Smooth muscle cell (in vitro differentiated cells): ENCODE results near the gene CDK18. TPM values are rescaled to one million over a fixed set of nuclear protein-coding genes. Genes with fewer than 3 reads are reported as not detected.

Experiments
- DNase-seq: peaks from one replicate; lab custom pipeline; 2025; ENCODE audit not compliant: unreplicated experiment; lab: John Stamatoyannopoulos, UW
- H2AFZ ChIP-seq: fragments of 200-600 bp; sonication (generic); 2 replicates; pipeline ENCODE4 v1.6.0; 2016; ENCODE audit warnings: antibody characterized with exemption, low read depth, mild to moderate bottlenecking
- H3F3A ChIP-seq: fragments of 200-600 bp; sonication (generic); 2 replicates; pipeline ENCODE4 v1.6.0; 2017; ENCODE audit warnings: antibody characterized with exemption, low read depth
- H3K27ac ChIP-seq: fragments of 200-600 bp; sonication (generic); 2 replicates; pipeline ENCODE4 v1.5.1; 2016; ENCODE audit warnings: low read depth, mild to moderate bottlenecking
- H3K27me3 ChIP-seq: fragments of 200-600 bp; sonication (generic); 2 replicates; pipeline ENCODE4 v1.6.1; 2016; ENCODE audit warnings: low read depth, mild to moderate bottlenecking
- H3K36me3 ChIP-seq: fragments of 200-600 bp; sonication (generic); 2 replicates; pipeline ENCODE4 v1.5.1; 2016; ENCODE audit warnings: low read depth
- H3K4me1 ChIP-seq: fragments of 200-600 bp; sonication (generic); 2 replicates; pipeline ENCODE4 v1.5.1; 2016; ENCODE audit warnings: low read depth
- H3K4me2 ChIP-seq: fragments of 200-600 bp; sonication (generic); 2 replicates; pipeline ENCODE4 v1.6.0; 2016; ENCODE audit warnings: mild to moderate bottlenecking
- H3K4me3 ChIP-seq: fragments of 200-600 bp; sonication (generic); 2 replicates; pipeline ENCODE4 v1.5.1; 2016; ENCODE audit warnings: mild to moderate bottlenecking
- H3K79me2 ChIP-seq: fragments of 200-600 bp; sonication (generic); 2 replicates; pipeline ENCODE4 v1.6.0; 2016; ENCODE audit warnings: low read depth, mild to moderate bottlenecking
- H3K9ac ChIP-seq: fragments of 200-600 bp; sonication (generic); 2 replicates; pipeline ENCODE4 v1.6.0; 2016; ENCODE audit warnings: low read depth
- H3K9me3 ChIP-seq: fragments of 200-600 bp; sonication (generic); replicated peaks from 2 replicates; pipeline ENCODE4 v1.5.1; 2016; ENCODE audit warnings: low read depth
- H4K20me1 ChIP-seq: fragments of 200-600 bp; sonication (generic); 2 replicates; pipeline ENCODE4 v1.6.0; 2016; ENCODE audit warnings: low read depth
- CTCF ChIP-seq: fragments of 200-600 bp; sonication (generic); IDR thresholded peaks from 2 replicates; pipeline ENCODE4 v1.5.1; 2017; ENCODE audit warnings: borderline replicate concordance, mild to moderate bottlenecking, antibody characterized with exemption; ENCODE audit not compliant: insufficient read depth, poor library complexity, severe bottlenecking
- WGBS: methylation state at CpG from one replicate; pipeline ENCODE4 v1.1.7; 2016; ENCODE audit warnings: low lambda C conversion rate; 5-methylcytosine and 5-hydroxymethylcytosine counted together
- polyA plus RNA-seq: library from polyadenylated mRNA; unstranded; fragments of >200 nt; fragmentation: Nextera tagmentation; extraction: Ambion mirVana; gene quantifications from 2 replicates; pipeline ENCODE4 v1.2.1, GENCODE V29; 2016
- total RNA-seq: library from RNA; depleted of rRNA; stranded (reverse); fragments of >200 nt; gene quantifications from 2 replicates; pipeline ENCODE4 v1.2.3, GENCODE V29; 2014

The CDK18 gene
- total and polyA plus RNA-seq, 2 experiments from 2014 or later, result 6.1 TPM

GRCh38 chr1:205577874-205578658 is 73.6 kb downstream of the CDK18 start:
- H3K4me2 ChIP-seq, result no peak overlapping the region
- no peak overlapping the region for H3K4me3 ChIP-seq
- H2AFZ ChIP-seq, result no peak overlapping the region
- H3K27me3 ChIP-seq, result peaks cover 85% of the 10 kb centered on the region
- no peaks in the 10 kb centered on the region for H3K4me1 ChIP-seq
- TF ChIP-seq CTCF, result no peak
- H3F3A ChIP-seq, result no peaks in the 10 kb centered on the region
- H3K79me2 ChIP-seq, result no peaks in the 10 kb centered on the region
- DNase-seq, result no peak
- H3K36me3 ChIP-seq, result no peaks in the 10 kb centered on the region
- no peaks in the 10 kb centered on the region for H4K20me1 ChIP-seq
- WGBS, result 50% methylated on average over 13 of the region's 13 CpGs
- H3K9ac ChIP-seq, result no peak overlapping the region
- no peaks in the 10 kb centered on the region for H3K9me3 ChIP-seq
- no peak overlapping the region for H3K27ac ChIP-seq

GRCh38 chr1:205578780-205579571 is 74.5 kb downstream of the CDK18 start:
- TF ChIP-seq CTCF, result no peak
- H3K27me3 ChIP-seq, result peaks cover 82% of the 10 kb centered on the region
- H3K9ac ChIP-seq, result no peak overlapping the region
- H2AFZ ChIP-seq, result no peak overlapping the region
- H4K20me1 ChIP-seq, result no peaks in the 10 kb centered on the region
- no peaks in the 10 kb centered on the region for H3F3A ChIP-seq
- 79% methylated on average over 9 of the region's 9 CpGs for WGBS
- no peaks in the 10 kb centered on the region for H3K79me2 ChIP-seq
- H3K4me1 ChIP-seq, result no peaks in the 10 kb centered on the region
- DNase-seq, result no peak
- H3K9me3 ChIP-seq, result no peaks in the 10 kb centered on the region
- no peak overlapping the region for H3K27ac ChIP-seq
- no peak overlapping the region for H3K4me2 ChIP-seq
- no peak overlapping the region for H3K4me3 ChIP-seq
- no peaks in the 10 kb centered on the region for H3K36me3 ChIP-seq

- no peaks in the 10 kb centered on the region for H3K36me3 ChIP-seq
- no peaks in the 10 kb centered on the region for H3K9me3 ChIP-seq
- H4K20me1 ChIP-seq, result no peaks in the 10 kb centered on the region
- no peak overlapping the region for H3K4me3 ChIP-seq
- TF ChIP-seq CTCF, result no peak
- H3K27me3 ChIP-seq, result peaks cover 75% of the 10 kb centered on the region
- WGBS, result 80% methylated on average over 12 of the region's 12 CpGs
- H3K4me1 ChIP-seq, result no peaks in the 10 kb centered on the region
- H3K4me2 ChIP-seq, result no peak overlapping the region
- H3F3A ChIP-seq, result no peaks in the 10 kb centered on the region
- H3K9ac ChIP-seq, result no peak overlapping the region
- H3K27ac ChIP-seq, result no peak overlapping the region
- H2AFZ ChIP-seq, result no peak overlapping the region
- DNase-seq, result no peak
- H3K79me2 ChIP-seq, result no peaks in the 10 kb centered on the region
Measured at GRCh38 chr1:205579711-205580110, 75.2 kb downstream of the CDK18 start.
